GM18909 (cell line): ENCODE results near the gene RFX1.
"Not testable (repeated sequence)": the region's sequence is repeated elsewhere in the genome, so short reads cannot be mapped to it uniquely, and the experiment has no call there.

Experiments used
- ATAC-seq: cut with Tn5 transposase; IDR thresholded peaks from one replicate; pipeline ENCODE4 v1.9.1; 2021; ENCODE audit warnings: mild to moderate bottlenecking; ENCODE audit not compliant: unreplicated experiment, poor library complexity

Gene RFX1

GRCh38 chr19:14006085-14006765 is at the start of gene RFX1:
Gene RFX1 (minus strand): TSS chr19:14006320. CDS start chr19:13993843, 12,477 bp downstream.
- peak; percentile 75 for ATAC-seq

DNA sequence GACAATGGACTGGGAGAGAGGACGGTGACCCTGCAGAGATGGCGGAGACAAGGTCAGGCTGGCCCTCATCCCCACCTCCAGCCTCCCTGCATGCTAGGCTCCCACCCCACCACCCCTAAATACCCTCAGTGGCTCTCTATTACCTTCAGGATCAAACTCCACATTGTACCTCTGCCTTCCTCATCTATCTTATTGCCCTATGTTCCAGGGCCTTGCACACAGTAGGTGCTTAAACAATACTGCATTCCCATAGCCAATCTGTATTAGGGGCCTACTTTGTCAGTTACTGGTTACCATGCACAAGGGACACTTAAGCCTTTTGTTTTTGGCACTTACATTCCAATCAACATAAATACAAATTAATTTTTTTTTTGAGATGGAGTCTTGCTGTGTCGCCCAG is 49.3 kb upstream of the RFX1 start:
- ATAC-seq: no peak

GRCh38 chr19:14054721-14055120 is 48.6 kb upstream of the RFX1 start:
- ATAC-seq: no peak

DNA sequence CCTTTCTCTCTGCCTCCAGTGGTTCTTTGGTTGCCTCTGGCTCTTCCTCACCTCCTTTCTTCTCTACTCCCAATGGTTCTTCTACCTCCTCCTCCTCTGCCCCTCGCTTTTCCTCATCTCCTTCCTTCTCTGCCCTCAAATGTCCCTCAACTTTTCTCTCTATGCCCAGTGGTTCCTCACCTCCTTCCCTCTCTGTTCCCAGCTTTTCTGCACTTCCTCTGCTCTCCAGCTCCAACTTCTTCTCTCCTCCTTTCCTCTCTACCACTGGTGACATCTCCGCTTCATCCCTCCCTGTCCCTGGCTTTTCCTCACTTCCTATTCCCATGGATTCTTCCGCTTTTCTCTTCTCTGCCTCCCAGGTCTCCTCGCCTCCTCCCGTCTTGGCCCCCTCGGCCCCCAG is 48.0 kb upstream of the RFX1 start:
- ATAC-seq: no peak

DNA sequence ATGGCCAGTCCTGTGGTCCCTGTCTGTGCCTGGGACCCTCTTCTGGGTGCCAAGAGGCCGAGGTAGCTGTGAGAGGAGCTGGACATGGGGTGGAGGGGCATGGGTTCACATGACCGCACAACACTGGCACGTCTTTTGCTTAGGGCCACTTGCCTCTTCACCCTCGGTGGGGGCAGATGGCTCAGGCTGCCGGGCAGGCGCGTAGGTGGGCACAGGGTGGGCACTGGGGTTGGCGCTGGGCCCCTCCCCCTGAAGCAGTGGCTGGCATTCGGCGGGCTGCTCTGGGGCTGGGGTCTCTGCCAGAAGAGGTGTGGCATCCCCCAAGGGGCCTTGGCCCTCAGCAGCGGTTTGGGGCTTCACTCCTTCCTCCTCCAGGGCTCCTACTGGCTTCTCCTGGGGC is 47.4 kb upstream of the RFX1 start:
- ATAC-seq: no peak

DNA sequence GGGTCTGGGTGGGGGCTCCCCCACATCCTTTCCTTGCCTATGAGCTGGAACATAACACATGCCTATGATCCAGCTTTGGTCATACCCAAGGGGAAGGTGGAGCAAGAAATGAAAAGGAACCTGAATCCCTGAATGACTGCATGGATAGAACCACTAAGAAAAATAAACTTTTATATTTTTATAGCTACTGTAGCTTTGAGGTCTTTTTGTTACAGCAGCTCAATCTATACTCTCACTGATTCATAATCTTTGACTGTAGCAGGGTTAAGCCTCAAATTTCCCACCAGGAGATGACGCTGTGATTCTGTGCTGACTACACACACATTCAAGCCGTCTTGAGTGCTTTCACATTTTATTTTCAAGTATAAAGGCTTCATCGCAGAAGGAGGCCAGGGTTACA is 46.9 kb upstream of the RFX1 start:
- no peak for ATAC-seq

DNA sequence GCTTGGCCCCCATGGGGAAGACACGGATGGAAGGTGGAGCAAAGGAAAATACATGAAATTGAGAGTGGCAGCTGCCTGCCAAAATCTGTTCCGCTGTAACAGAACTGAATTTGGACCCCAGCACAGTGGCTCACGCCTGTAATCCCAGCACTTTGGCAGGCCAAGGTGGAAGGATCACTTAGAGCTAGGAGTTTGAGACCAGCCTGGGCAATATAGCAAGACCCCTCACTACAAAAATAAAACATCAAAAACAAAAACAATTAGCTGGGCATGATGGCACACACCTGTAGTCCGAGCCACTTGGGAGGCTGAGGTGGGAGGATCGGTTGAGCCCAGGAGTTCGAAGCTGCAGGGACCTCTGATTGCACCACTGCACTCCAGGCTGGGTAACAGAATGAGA is 46.4 kb upstream of the RFX1 start:
- no peak for ATAC-seq

DNA sequence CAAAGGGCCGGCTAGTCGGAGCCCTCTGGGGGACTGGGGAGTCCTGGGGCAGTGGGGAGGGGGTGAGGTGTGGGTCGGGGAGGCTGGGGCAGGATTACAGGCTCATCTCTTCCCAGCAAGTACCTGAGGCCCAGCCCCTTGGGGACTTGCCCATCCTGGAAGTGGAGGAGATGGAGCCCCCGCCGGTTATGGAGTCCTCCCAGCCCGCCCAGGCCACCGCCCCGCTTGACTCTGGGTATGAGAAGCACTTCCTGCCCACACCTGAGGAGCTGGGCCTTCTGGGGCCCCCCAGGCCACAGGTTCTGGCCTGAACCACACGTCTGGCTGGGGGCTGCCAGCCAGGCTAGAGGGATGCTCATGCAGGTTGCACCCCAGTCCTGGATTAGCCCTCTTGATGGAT is 45.9 kb upstream of the RFX1 start:
- no peak for ATAC-seq

DNA sequence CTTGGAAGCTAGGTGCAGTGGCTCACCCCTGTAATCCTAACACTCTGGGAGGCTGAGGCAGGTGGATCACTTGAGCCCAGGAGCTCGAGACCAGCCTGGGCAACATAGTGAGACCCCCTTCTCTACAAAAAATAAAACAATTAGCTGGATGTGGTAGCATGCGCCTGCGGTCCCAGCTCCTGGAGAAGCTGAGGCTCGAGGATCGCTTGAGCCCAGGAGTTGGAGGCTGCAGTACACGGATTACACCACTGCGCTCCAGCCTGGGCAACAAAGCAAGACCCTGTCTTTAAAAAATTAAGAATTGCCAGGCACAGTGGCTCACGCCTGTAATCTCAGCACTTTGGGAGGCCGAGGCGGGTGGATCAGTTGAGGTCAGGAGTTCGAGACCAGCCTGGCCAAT is 44.8 kb upstream of the RFX1 start:
- not testable (repeated sequence) for ATAC-seq

DNA sequence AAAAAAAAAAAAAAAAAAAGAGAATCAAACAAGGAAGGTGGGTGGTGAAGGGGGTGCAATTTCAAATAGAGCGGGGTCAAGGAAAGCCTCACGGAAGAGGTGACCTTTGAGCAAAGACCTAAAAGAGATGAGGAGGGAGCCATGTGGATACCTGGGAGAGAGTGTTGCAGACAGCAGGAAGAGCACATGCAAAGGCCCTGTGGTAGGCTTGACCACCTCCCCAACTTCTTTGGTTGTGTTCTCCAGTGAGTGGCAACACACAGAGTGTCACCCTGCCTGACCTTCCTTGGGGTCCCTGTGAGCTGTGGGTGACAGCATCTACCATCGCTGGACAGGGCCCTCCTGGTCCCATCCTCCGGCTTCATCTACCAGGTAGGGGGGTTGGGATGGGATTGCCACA is 44.4 kb upstream of the RFX1 start:
- ATAC-seq: no peak

- ATAC-seq: no peak
Measured at GRCh38 chr19:14048443-14049153, 42.5 kb upstream of the RFX1 start.

DNA sequence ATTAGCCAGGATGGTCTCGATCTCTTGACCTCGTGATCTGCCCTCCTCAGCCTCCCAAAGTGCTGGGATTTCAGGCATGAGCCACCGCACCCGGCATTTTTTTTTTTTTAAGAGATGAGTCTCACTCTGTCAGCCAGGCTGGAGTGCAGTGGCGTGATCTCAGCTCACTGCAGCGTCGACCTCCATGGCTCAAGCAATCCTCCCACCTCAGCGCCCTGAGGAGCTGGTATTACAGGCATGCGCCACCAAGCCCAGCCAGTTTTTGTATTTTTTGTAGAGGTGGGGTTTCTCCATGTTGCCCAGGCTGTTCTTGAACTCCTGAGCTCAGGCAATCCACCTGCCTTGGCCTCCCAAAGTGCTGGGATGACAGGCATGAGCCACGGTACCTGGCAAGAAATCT is 41.7 kb upstream of the RFX1 start:
- ATAC-seq: not testable (repeated sequence)

DNA sequence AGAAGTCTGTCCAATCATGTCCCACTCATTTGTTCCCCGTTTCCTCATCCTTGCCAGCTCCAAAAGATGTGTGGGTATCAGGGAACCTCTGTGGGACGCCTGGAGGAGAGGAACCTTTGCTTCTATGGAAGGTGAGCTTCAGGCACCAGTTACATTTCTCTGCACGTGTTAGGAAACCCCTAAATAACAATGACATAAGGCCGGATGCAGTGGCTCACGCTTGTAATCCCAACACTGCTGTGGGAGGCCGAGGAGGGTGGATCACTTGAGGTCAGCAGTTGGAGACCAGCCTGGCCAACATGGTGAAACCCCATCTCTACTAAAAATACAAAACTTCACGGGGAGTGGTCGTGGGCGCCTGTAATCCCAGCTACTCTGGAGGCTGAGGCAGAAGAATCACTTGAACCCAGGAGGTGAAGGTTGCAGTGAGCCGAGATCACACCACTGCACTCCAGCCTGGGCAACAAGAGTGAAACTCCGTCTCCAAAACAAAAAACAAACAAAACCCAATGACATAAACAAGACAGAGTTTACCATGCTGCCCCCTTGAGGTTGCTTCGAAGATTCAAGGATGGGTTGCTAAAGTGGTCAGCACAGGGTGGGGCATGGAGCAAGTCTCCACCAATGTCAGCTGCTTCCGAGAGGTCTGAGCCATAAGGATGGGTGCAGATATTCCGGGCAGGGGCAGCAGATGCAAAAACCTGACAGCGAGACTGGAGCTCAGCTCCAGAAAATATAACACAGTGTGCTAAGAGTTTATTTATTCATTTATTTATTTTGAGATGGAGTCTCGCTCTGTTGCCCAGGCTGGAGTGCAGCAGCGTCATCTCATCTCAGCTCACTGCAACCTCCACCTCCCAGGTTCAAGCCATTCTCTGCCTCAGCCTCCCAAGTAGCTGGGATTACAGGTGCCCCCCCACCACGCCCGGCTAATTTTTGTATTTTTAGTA is 36.8 kb upstream of the RFX1 start:
- ATAC-seq: not testable (repeated sequence)

GRCh38 chr19:14039181-14039580 is 33.1 kb upstream of the RFX1 start:
- ATAC-seq: no peak

DNA sequence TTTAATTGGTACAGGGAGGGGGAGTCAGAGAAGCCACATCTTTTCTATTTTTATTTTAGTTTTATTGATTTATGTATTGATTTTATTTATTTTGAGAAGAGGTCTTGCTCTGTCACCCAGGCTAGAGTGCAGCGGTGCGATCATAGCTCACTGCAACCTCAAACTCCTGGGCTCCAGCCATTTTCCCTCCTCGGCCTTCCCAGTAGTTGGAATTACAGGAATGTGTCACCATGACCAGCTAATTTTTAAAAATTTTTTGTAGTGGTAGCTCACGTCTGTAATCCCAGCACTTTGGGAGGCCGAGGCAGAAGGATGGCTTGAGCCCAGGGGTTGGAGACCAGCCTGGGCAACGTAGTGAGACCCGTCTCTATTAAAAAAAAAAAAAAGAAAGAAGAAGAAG is 29.6 kb upstream of the RFX1 start:
- ATAC-seq: no peak

DNA sequence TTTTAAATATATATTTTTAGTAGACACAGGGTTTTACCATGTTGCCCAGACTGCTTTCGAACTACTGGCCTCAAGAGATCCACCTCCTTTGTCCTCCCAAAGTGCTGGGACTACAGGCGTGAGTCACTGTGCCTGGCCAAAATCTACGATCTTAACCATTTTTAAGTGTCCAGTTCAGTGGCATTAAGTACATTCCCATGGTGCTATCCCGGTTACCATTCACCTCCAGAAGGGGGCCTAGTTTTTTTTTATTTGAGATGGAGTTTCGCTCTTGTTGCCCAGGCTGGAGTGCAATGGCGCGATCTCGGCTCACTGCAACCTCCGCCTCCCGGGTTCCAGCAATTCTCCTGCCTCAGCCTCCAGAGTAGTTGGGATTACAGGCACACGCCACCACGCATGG is 29.0 kb upstream of the RFX1 start:
- ATAC-seq: not testable (repeated sequence)

- ATAC-seq: no peak
Measured at GRCh38 chr19:14033946-14034345, 27.8 kb upstream of the RFX1 start.

GRCh38 chr19:14031719-14032480 is 25.8 kb upstream of the RFX1 start, which contains the start of gene IL27RA:
Gene IL27RA (plus strand): TSS chr19:14031762. CDS start chr19:14031873, 111 bp downstream.
- peak; percentile 65 for ATAC-seq

DNA sequence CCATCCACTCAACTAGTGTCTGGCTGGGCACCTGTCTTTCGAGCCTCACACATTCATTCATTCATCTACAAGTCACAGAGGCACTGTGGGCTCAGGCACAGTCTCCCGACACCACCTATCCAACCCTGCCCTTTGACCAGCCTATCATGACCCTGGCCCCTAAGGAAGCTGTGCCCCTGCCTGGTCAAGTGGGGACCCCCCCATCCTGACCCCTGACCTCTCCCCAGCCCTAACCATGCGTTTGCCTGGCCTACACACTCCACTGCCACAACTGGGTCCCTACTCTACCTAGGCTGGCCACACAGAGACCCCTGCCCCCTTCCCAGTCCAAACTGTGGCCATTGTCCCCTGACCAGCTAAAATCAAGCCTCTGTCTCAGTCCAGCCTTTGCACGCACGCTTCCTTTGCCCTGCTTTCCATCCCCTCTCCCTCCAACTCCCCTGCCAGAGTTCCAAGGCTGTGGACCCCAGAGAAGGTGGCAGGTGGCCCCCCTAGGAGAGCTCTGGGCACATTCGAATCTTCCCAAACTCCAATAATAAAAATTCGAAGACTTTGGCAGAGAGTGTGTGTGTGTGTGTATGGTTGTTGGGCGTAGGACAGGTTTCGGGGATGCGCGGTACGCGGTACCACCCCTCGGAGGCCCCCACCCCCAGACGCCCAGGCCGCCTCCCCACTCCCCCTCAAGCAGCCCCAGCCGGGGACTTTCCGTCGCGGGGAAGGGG is 25.0 kb upstream of the RFX1 start:
- ATAC-seq: no peak
